GM18861 (cell line): ENCODE measurements around the gene SLC19A1.

Source experiments
- ATAC-seq: cut with Tn5 transposase; IDR thresholded peaks from one replicate; pipeline ENCODE4 v1.9.1; 2021; ENCODE audit not compliant: unreplicated experiment

Gene SLC19A1

GRCh38 chr21:45455674-45456583 is 86.3 kb downstream of the SLC19A1 start:
- no peak for ATAC-seq

DNA sequence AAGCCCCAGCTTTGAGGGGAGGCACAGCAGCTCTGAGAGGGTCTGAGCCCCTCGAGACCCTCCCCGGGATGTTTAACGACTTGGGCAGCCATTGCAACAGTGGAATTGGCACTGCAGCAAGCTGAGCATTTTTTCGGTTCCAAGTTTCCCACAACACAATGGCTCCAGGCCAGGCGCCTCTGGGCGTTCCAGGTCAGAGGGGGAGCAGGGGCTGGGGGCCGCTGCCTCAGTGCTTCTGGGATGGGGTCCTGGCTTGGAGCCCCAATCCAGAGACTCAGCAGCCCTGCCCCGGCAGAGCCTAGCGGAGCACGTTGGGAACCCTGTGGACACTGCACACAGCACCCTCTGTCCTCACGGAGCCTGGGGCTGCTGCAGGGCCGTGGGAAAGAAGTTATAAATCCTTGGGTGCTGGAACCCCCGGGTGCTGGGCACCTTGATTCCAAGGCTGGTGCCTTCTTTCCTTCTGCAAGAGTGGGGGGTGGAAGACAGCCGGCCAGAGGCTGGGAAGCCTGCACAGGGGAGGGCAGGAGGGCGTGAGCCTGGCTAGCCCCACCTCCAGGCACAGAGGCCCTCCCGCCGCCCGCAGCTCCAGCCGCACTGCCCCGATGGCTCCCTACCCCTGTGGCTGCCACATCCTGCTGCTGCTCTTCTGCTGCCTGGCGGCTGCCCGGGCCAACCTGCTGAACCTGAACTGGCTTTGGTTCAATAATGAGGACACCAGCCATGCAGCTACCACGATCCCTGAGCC is 87.1 kb downstream of the SLC19A1 start:
- ATAC-seq, result no peak

GRCh38 chr21:45454060-45454925 is 87.9 kb downstream of the SLC19A1 start:
- ATAC-seq, result no peak

GRCh38 chr21:45453308-45453950 is 88.8 kb downstream of the SLC19A1 start:
- ATAC-seq, result no peak

DNA sequence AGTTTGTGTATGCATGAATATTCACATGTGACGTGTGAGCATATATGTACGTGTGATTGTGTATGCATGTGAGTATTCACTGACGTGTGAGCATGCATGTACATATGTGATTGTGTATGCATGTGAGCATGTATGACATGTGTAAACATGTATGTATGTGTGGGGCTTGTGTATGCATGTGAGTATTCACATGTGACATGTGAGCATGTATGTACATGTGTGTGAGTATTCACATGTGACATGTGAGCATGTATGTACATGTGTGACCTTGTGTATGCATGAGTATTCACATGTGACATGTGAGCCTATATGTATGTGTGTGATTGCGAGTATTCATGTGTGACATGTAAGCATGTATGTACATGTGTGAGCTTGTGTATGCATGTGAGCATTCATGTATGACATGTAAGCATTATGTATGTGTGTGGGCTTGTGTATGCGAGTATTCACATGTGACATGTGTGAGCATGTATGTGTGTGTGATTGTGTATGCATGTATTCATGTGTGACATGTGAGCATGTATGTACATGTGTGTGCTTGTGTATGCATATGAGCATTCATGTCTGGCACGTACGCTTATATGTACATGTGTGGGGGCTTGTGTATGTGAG is 89.4 kb downstream of the SLC19A1 start:
- ATAC-seq, result no peak

GRCh38 chr21:45451771-45452182 is 90.5 kb downstream of the SLC19A1 start:
- ATAC-seq, result no peak

- ATAC-seq, result no peak
Observed at GRCh38 chr21:45451091-45451740, 91.0 kb downstream of the SLC19A1 start.

DNA sequence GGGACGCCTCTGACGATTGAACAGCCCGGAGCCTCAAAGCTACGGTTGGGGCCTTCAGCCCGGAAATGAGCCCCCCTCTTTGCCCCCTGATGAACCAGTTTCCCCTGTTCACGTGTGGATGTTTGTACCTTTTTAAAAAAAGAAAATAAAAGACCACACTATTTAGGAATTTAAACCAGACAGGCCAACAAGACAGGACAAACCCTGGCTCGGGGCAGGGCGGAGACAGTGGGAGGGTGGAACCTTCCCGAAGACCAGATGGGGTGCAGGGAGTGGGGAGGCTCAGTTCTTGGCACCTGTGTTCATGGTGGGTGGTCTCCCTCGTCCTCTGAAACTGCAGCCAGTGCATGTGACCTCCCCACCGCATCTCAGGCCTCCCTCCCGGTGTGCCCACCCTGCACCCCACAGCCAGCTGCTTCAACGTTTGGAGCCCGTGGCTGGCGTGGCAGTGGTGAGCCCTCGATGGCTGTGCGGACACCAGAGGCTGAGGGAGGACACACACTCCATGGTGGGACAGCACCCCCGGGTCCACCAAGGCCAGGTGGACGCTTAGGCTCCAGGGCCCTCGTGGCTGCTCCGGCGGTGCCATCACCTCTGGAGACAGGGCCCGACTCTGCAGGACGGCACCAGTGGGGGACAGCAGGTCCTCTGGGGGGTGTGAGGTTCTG is 91.7 kb downstream of the SLC19A1 start:
- ATAC-seq, result no peak

- no peak for ATAC-seq
Observed at GRCh38 chr21:45449658-45450422, 92.4 kb downstream of the SLC19A1 start.

GRCh38 chr21:45448810-45449657 is 93.2 kb downstream of the SLC19A1 start:
- no peak for ATAC-seq

- no peak for ATAC-seq
Observed at GRCh38 chr21:45448283-45448809, 93.9 kb downstream of the SLC19A1 start.
